ENCODE data around the gene MILR1.

The MILR1 gene

GRCh38 chr17:64480951-64481350 is 32.0 kb downstream of the MILR1 start:
- no peak overlapping the region for H3K4me2 ChIP-seq (ENCODE audit: insufficient read depth, low read length)
- H3K9ac ChIP-seq (ENCODE audit: low read depth, low read length), result no peak overlapping the region
- H3K27ac ChIP-seq (ENCODE audit: low read length), result no peak overlapping the region
- H3K4me3 ChIP-seq (ENCODE audit: low read depth in 1 of 2, low read length in 2 of 2), result no peak overlapping the region
- H3K27me3 ChIP-seq (ENCODE audit: insufficient read depth, low read length, poor library complexity), result no peaks in the 10 kb centered on the region
- no peak for TF ChIP-seq CTCF (IDR thresholded peaks at IDR 0.05; ENCODE audit: borderline replicate concordance, extremely low read depth, low read length, poor library complexity, severe bottlenecking)
- TF ChIP-seq EZH2 (IDR thresholded peaks at IDR 0.05; ENCODE audit: borderline replicate concordance, low read depth, low read length, severe bottlenecking), result no peak
- DNase-seq (no peak), ATAC-seq (ENCODE audit: insufficient read depth, low read depth) (no peak)
- no peaks in the 10 kb centered on the region for H4K20me1 ChIP-seq (ENCODE audit: insufficient read depth, low read length)
- peaks cover 46% of the 10 kb centered on the region for H3K36me3 ChIP-seq (ENCODE audit: insufficient read depth, low read length)
- H2AFZ ChIP-seq (ENCODE audit: low read depth, low read length), result no peak overlapping the region
- H3K4me1 ChIP-seq (ENCODE audit: insufficient read depth, low read length), result no peaks in the 10 kb centered on the region
- no peaks in the 10 kb centered on the region for H3K9me3 ChIP-seq (ENCODE audit: insufficient read depth, low read length, severe bottlenecking)
- no peaks in the 10 kb centered on the region for H3K79me2 ChIP-seq (ENCODE audit: insufficient read depth, low read length)

- Histone ChIP-seq H3K4me1 (ENCODE audit: insufficient read depth, low read length) (no peaks in the 10 kb centered on the region), H3K27ac (ENCODE audit: low read length) (no peak overlapping the region), H3K4me3 (ENCODE audit: low read depth in 1 of 2, low read length in 2 of 2) (no peak overlapping the region), H3K9me3 (ENCODE audit: insufficient read depth, low read length, severe bottlenecking) (no peaks in the 10 kb centered on the region), H3K79me2 (ENCODE audit: insufficient read depth, low read length) (no peaks in the 10 kb centered on the region), H3K36me3 (ENCODE audit: insufficient read depth, low read length) (peaks cover 47% of the 10 kb centered on the region), H3K27me3 (ENCODE audit: insufficient read depth, low read length, poor library complexity) (no peaks in the 10 kb centered on the region), H3K4me2 (ENCODE audit: insufficient read depth, low read length) (no peak overlapping the region), H3K9ac (ENCODE audit: low read depth, low read length) (no peak overlapping the region), H4K20me1 (ENCODE audit: insufficient read depth, low read length) (no peaks in the 10 kb centered on the region), H2AFZ (ENCODE audit: low read depth, low read length) (no peak overlapping the region)
- TF ChIP-seq EZH2 (IDR thresholded peaks at IDR 0.05; ENCODE audit: borderline replicate concordance, low read depth, low read length, severe bottlenecking) (no peak), CTCF (IDR thresholded peaks at IDR 0.05; ENCODE audit: borderline replicate concordance, extremely low read depth, low read length, poor library complexity, severe bottlenecking) (no peak)
- ATAC-seq (ENCODE audit: insufficient read depth, low read depth) (no peak), DNase-seq (no peak)
These were observed 35.5 kb downstream of the MILR1 start for GRCh38 chr17:64484380-64484779.

GRCh38 chr17:64488301-64488700 is 39.4 kb downstream of the MILR1 start:
- no peak for ATAC-seq (ENCODE audit: insufficient read depth, low read depth)
- TF ChIP-seq EZH2 (IDR thresholded peaks at IDR 0.05; ENCODE audit: borderline replicate concordance, low read depth, low read length, severe bottlenecking), result no peak
- TF ChIP-seq CTCF (IDR thresholded peaks at IDR 0.05; ENCODE audit: borderline replicate concordance, extremely low read depth, low read length, poor library complexity, severe bottlenecking), result no peak
- H3K9me3 ChIP-seq (ENCODE audit: insufficient read depth, low read length, severe bottlenecking), result no peaks in the 10 kb centered on the region
- H3K36me3 ChIP-seq (ENCODE audit: insufficient read depth, low read length), result peaks cover 66% of the 10 kb centered on the region
- peaks cover 8% of the 10 kb centered on the region; the same call in 1 of the 2 replicates for H3K79me2 ChIP-seq (ENCODE audit: insufficient read depth, low read length)
- H2AFZ ChIP-seq (ENCODE audit: low read depth, low read length), result no peak overlapping the region
- no peaks in the 10 kb centered on the region; the same call in 1 of the 2 replicates for H4K20me1 ChIP-seq (ENCODE audit: insufficient read depth, low read length)
- no peak overlapping the region for H3K4me3 ChIP-seq (ENCODE audit: low read depth in 1 of 2, low read length in 2 of 2)
- no peak overlapping the region for H3K9ac ChIP-seq (ENCODE audit: low read depth, low read length)
- no peak for DNase-seq
- H3K4me1 ChIP-seq (ENCODE audit: insufficient read depth, low read length), result 0 out of 2 replicates have a peak, but pooled peaks cover 4% of the 10 kb centered on the region
- H3K27ac ChIP-seq (ENCODE audit: low read length), result no peak overlapping the region
- H3K27me3 ChIP-seq (ENCODE audit: insufficient read depth, low read length, poor library complexity), result no peaks in the 10 kb centered on the region
- no peak overlapping the region for H3K4me2 ChIP-seq (ENCODE audit: insufficient read depth, low read length)
